Activated effector memory CD4-positive, alpha-beta T cell treated with Interleukin-2 at 50 U/mL for 16 hours (primary cell): ENCODE results near the gene TIGD2.

Experiments
- DNase-seq: peaks from one replicate; pipeline ENCODE4 v3.0.0-alpha.2; 2020

TIGD2 gene

GRCh38 chr4:89110986-89111832 is at the start of gene TIGD2:
Gene TIGD2, plus strand, starts transcription at chr4:89111533. Its CDS starts 1,442 bp downstream, at chr4:89112975.
- peak; percentile 85 for DNase-seq

GRCh38 chr4:89064848-89065247 is 46.5 kb upstream of the TIGD2 start:
- DNase-seq, result no peak

- no peak for DNase-seq
These were observed 43.9 kb upstream of the TIGD2 start for GRCh38 chr4:89067417-89067816.

GRCh38 chr4:89069481-89069880 is 41.9 kb upstream of the TIGD2 start:
- DNase-seq, result no peak

- no peak for DNase-seq
These were observed 41.3 kb upstream of the TIGD2 start for GRCh38 chr4:89070041-89070440.

GRCh38 chr4:89071311-89071710 is 40.0 kb upstream of the TIGD2 start:
- DNase-seq, result no peak

GRCh38 chr4:89072921-89073320 is 38.4 kb upstream of the TIGD2 start:
- DNase-seq, result no peak

GRCh38 chr4:89077761-89078160 is 33.6 kb upstream of the TIGD2 start:
- DNase-seq, result no peak

GRCh38 chr4:89078300-89078699 is 33.0 kb upstream of the TIGD2 start:
- DNase-seq, result no peak

GRCh38 chr4:89099034-89099433 is 12.3 kb upstream of the TIGD2 start:
- DNase-seq, result no peak

GRCh38 chr4:89099471-89099870 is 11.9 kb upstream of the TIGD2 start:
- no peak for DNase-seq

- DNase-seq, result no peak
These were observed 10.5 kb upstream of the TIGD2 start for GRCh38 chr4:89100853-89101252.

- no peak for DNase-seq
These were observed 9.8 kb upstream of the TIGD2 start for GRCh38 chr4:89101256-89102161.

- no peak for DNase-seq
These were observed 5.6 kb upstream of the TIGD2 start for GRCh38 chr4:89105726-89106125.

- no peak for DNase-seq
These were observed 3.2 kb upstream of the TIGD2 start for GRCh38 chr4:89108091-89108490.

GRCh38 chr4:89109841-89110540 is 1.3 kb upstream of the TIGD2 start:
- no peak for DNase-seq

GRCh38 chr4:89110541-89110985 is 770 bp upstream of the TIGD2 start:
- no peak for DNase-seq

GRCh38 chr4:89111833-89112563 is 665 bp downstream of the TIGD2 start:
- DNase-seq, result no peak

GRCh38 chr4:89113415-89113814 is 2.1 kb downstream of the TIGD2 start:
- DNase-seq, result no peak

- DNase-seq, result no peak
These were observed 2.8 kb downstream of the TIGD2 start for GRCh38 chr4:89114100-89114499.

GRCh38 chr4:89117115-89117514 is 5.8 kb downstream of the TIGD2 start:
- DNase-seq, result no peak

GRCh38 chr4:89119166-89119565 is 7.8 kb downstream of the TIGD2 start:
- DNase-seq, result no peak
